ENCODE measurements around the gene TTPAL. TPM values are rescaled to one million over a fixed set of nuclear protein-coding genes. Genes with fewer than 3 reads are reported as not detected.

The TTPAL gene
- total RNA-seq, 1 donor from 2014 or later: 16.5 TPM

DNA sequence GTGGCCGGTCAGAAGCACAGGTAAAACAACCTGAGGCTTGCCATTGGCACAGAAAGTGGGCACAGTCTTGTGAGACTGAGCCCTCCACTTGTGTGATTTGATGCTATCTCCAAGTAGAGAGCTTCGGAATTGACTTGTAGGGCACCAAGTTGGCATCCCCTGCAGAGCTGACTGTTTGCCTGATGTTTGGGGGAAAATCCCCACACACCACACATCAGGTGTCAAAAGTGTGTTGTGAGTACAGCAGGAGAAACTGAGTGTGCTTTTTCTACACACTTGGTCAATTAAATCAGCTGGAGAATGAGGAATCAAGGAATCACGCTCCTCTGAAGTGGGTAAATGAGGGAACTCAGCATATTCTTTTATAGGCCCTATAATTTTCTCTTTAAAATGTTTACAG is 45.2 kb downstream of the TTPAL start:
- Mint-ChIP-seq H3K9me3 (ENCODE audit: low read depth) (no peaks in the 10 kb centered on the region), H3K27me3 (ENCODE audit: low read depth) (no peaks in the 10 kb centered on the region), H3K36me3 (ENCODE audit: low read depth) (no peaks in the 10 kb centered on the region), H3K27ac (ENCODE audit: unreplicated experiment) (peak overlapping the region; percentile 94), H3K4me1 (ENCODE audit: low read depth) (peaks cover 47% of the 10 kb centered on the region), H3K4me3 (ENCODE audit: unreplicated experiment) (peak overlapping the region; percentile 88)
- no peak for TF ChIP-seq CTCF (IDR thresholded peaks at IDR 0.05)
- no peak for DNase-seq (ENCODE audit: low spot score)

- H3K27me3 Mint-ChIP-seq (ENCODE audit: low read depth): no peaks in the 10 kb centered on the region
- peak; percentile 96 for DNase-seq (ENCODE audit: low spot score)
- no peaks in the 10 kb centered on the region for H3K36me3 Mint-ChIP-seq (ENCODE audit: low read depth)
- peak; percentile 74 for TF ChIP-seq CTCF (IDR thresholded peaks at IDR 0.05)
- H3K4me3 Mint-ChIP-seq (ENCODE audit: unreplicated experiment): peak within 1 kb of the TSS; percentile 88
- peak within 1 kb of the TSS; percentile 94 for H3K27ac Mint-ChIP-seq (ENCODE audit: unreplicated experiment)
- H3K9me3 Mint-ChIP-seq (ENCODE audit: low read depth): peaks cover 1% of the 10 kb centered on the region
- peaks cover 49% of the 10 kb centered on the region for H3K4me1 Mint-ChIP-seq (ENCODE audit: low read depth)
Observed at GRCh38 chr20:44521484-44522481, 46.1 kb downstream of the TTPAL start, which contains the start of gene SERINC3. TSS of gene SERINC3 (minus strand) at chr20:44522070. CDS start at chr20:44521951, 119 bp downstream.

- Mint-ChIP-seq H3K9me3 (ENCODE audit: low read depth) (peaks cover 2% of the 10 kb centered on the region), H3K4me1 (ENCODE audit: low read depth) (peaks cover 42% of the 10 kb centered on the region), H3K36me3 (ENCODE audit: low read depth) (no peaks in the 10 kb centered on the region), H3K27me3 (ENCODE audit: low read depth) (no peaks in the 10 kb centered on the region), H3K4me3 (ENCODE audit: unreplicated experiment) (no peak overlapping the region), H3K27ac (ENCODE audit: unreplicated experiment) (peak overlapping the region; percentile 94)
- TF ChIP-seq CTCF (IDR thresholded peaks at IDR 0.05): no peak
- no peak for DNase-seq (ENCODE audit: low spot score)
Observed at GRCh38 chr20:44522841-44523240, 47.2 kb downstream of the TTPAL start.

DNA sequence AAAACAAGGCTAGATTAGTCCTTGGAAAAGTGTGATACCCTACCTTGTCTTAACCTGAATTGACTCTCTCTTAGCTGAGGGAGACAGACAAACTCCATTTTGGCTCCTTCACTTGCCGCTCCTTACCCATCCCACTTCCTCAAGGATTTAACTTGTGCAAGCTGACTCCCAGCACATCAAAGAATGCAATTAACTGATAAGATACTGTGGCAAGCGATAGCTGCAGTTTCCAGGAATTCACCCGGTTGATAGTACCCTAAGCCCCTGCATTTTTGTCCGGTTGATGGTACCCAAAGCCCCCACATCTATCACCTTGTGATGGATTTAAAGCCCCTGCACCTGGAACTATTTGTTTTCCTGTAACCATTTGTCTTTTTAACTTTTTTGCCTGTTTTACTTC is 48.1 kb downstream of the TTPAL start:
- no peak for DNase-seq (ENCODE audit: low spot score)
- no peak for TF ChIP-seq CTCF (IDR thresholded peaks at IDR 0.05)
- Mint-ChIP-seq H3K4me1 (ENCODE audit: low read depth) (peaks cover 41% of the 10 kb centered on the region), H3K36me3 (ENCODE audit: low read depth) (no peaks in the 10 kb centered on the region), H3K4me3 (ENCODE audit: unreplicated experiment) (no peak overlapping the region), H3K27ac (ENCODE audit: unreplicated experiment) (no peak overlapping the region), H3K9me3 (ENCODE audit: low read depth) (peaks cover 2% of the 10 kb centered on the region), H3K27me3 (ENCODE audit: low read depth) (no peaks in the 10 kb centered on the region)

- no peak for DNase-seq (ENCODE audit: low spot score)
- H3K4me1 Mint-ChIP-seq (ENCODE audit: low read depth): peaks cover 18% of the 10 kb centered on the region
- H3K4me3 Mint-ChIP-seq (ENCODE audit: unreplicated experiment): no peak overlapping the region
- H3K27me3 Mint-ChIP-seq (ENCODE audit: low read depth): no peaks in the 10 kb centered on the region
- H3K27ac Mint-ChIP-seq (ENCODE audit: unreplicated experiment): no peak overlapping the region
- peaks cover 2% of the 10 kb centered on the region for H3K9me3 Mint-ChIP-seq (ENCODE audit: low read depth)
- H3K36me3 Mint-ChIP-seq (ENCODE audit: low read depth): no peaks in the 10 kb centered on the region
- no peak for TF ChIP-seq CTCF (IDR thresholded peaks at IDR 0.05)
Observed at GRCh38 chr20:44526129-44526528, 50.5 kb downstream of the TTPAL start.

Measured in chondrocyte (in vitro differentiated cells).